ENCODE results near the gene MERTK. TPM values are rescaled to one million over a fixed set of nuclear protein-coding genes. Genes with fewer than 3 reads are reported as not detected.
"Not testable (repeated sequence)": the region's sequence is repeated elsewhere in the genome, so short reads cannot be mapped to it uniquely, and the experiment has no call there.

The MERTK gene
- total RNA-seq, 1 donor from 2014 or later = 6.3 TPM

DNA sequence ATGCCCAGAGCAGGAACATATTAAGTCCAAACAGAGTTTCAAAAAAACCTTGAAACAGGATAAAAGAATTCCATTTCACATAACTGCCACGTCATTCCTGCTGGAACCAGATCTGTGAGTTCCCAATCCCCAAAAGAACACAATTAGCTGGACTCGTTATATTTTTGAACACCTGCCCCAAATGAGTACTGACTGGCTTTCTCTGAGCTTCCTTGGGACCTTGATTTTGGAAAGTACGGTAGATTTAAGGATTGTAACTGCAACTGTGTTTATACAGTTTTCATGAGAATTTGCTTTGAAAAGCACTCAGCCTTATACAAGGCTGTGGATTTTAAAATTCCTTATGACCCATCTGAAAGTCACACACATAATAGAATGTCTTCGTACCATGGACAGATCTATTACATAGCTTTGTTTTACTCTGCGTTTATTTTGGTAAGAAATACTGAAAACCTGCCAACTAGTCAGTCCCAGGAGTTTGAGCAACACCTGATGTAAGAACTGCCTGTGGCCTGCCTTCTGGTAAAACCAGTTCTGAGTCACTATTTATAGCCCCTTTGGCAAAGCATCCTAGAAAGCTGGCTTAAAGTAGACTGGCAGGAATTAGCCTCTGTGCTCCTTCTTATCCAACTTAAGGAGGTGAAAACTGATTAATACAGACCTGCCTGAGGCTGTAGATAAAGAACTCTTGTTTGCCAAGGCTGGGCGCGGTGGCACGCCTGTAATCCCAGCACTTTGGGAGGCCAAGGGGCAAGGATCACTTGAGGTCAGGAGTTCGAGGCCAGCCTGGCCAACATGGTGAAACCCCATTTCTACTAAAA, 48.1 kb downstream of the MERTK start:
- DNase-seq = peak; percentile 83

DNA sequence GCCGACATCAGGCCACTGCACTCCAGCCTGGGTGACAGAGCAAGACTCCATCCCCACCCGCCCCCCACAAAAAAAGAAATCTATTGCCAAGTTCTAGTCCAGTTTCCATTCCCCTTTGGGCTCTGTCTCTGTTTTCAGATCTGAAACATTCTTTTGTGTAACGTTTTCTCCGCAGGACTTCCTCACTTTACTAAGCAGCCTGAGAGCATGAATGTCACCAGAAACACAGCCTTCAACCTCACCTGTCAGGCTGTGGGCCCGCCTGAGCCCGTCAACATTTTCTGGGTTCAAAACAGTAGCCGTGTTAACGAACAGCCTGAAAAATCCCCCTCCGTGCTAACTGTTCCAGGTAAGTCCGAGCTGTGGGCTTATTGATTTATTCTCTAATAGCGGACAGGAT, 48.8 kb downstream of the MERTK start:
- DNase-seq = no peak

- no peak for DNase-seq
Measured at GRCh38 chr2:111948832-111949231, 50.4 kb downstream of the MERTK start.

- no peak for DNase-seq
Measured at GRCh38 chr2:111950236-111950635, 51.8 kb downstream of the MERTK start.

- DNase-seq = no peak
Measured at GRCh38 chr2:111951486-111951885, 53.1 kb downstream of the MERTK start.

GRCh38 chr2:111952871-111953452, 54.6 kb downstream of the MERTK start:
- no peak for DNase-seq

DNA sequence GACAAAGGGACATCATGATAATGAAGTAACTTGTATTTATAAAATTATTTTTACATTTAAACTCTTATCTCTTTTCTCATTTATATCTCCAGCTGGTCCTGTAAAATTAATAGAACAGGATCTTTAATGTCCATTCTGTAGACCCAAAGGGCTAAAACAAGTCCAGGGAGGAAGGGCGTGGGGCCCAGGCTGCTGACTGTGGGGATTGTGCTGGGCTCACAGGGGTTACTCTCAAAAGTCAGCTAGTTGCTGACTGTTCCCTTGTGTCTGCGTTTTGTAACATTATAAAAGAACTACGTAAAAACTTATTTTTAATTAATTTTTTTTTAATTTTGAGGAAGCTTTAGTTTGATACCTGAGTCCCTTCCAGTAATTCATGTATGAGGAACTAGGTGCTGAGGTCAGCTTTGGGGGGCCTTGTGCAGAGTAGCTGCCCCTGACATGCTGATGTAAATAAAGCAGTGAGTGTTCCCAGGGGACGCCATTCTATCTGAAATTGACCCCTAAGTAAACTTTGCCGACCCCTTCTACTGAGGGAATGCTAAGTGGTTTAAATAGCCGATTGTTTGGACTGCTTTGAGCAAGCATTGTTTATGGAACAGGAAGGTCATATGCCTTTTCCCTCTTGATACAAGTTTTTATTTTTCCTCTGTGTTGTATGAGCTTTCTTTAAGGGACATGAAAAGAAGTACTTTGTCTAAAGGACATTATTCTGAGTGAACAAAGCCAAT, 56.4 kb downstream of the MERTK start:
- DNase-seq = no peak

GRCh38 chr2:111957872-111958354, 59.5 kb downstream of the MERTK start:
- no peak for DNase-seq

DNA sequence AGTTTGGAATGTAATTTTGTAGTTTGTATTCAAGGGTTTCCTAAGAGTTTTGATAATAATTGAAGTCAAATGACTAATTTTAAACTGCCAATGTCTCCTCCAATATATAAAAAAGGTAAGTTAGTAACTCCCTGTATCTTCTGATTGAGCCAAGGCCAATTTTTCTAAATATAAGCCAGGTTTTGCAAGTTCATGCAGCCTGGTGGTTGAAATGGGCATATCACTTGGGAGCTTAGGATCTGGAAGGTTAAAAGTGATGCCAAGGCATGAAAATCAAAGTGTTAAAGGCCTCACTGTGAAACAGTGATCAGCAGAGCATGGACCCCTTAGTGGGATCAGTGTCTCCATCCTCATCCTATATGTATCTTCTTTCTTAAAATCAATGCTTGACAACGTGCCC, 60.5 kb downstream of the MERTK start:
- DNase-seq = no peak

DNA sequence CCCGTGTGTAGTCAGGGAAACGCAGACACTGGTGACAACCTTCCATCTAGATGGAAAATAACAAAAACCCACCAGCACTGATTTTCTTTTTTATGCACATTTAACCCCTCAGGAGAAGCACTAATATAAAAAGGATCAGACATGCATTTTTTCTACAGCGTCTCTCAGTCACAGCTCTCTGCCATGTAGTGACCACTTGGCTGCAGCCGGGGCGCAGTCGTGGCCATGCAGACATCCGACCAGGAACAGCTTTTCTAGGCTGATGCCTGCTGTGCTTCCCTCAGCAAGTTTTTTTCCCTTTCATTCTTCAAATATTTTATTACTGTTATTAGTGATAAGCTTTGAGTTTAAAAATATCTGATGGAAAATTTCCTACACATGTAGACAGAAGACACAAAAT, 63.3 kb downstream of the MERTK start:
- DNase-seq = no peak

GRCh38 chr2:111963086-111963485, 64.7 kb downstream of the MERTK start:
- DNase-seq = not testable (repeated sequence)

DNA sequence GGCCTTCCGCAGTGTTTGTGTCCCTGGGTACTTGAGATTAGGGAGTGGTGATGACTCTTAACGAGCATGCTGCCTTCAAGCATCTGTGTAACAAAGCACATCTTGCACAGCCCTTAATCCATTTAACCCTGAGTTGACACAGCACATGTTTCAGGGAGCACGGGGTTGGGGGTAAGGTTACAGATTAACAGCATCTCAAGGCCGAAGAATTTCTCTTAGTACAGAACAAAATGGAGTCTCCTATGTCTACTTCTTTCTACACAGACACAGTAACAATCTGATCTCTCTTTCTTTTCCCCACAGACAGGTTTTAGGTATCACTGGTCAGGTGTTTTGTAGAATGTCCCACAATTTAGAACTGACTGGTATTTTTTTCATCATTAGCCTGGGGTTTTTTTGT, 65.1 kb downstream of the MERTK start:
- not testable (repeated sequence) for DNase-seq

GRCh38 chr2:111965062-111965461, 66.7 kb downstream of the MERTK start:
- DNase-seq = no peak

GRCh38 chr2:111966241-111966640, 67.8 kb downstream of the MERTK start:
- DNase-seq = no peak

DNA sequence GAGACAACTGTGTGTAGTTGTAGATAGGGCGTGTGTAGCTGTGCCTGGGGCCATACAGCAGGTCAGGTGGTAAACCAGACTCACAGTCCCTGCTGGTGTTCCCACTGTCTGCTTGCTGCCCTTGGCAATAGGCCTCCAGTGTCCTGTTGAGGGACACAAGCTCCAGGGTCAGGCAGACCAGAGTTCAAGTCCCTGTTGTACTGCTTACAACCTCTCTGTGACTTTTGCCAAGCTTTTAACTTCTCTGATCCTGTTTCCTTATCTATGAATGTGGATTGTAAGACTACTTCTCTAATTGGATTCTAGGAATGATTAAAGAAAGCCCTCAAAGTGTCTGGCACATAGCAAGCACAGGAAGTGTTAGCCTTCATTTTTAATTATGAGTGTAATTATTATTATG, 68.6 kb downstream of the MERTK start:
- no peak for DNase-seq

DNA sequence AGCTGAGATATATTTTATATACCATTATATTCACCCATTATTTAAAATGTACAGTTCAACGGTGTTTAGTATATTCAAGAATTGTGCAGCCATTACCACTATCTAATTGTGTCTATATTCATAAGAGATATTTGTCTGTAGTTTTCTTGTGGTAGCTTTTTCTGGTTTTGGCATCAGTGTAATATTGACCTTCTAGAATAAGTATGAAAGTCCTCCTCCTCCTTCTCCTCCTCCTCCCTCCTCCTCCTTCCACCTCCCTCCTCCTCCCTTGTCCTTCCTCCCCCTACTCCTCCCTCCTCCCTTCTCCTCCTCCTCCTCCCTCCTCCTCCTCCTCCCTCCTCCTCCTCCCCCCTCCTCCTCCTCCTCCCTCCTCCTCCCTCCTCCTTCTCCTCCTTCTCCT, 72.0 kb downstream of the MERTK start:
- no peak for DNase-seq

DNA sequence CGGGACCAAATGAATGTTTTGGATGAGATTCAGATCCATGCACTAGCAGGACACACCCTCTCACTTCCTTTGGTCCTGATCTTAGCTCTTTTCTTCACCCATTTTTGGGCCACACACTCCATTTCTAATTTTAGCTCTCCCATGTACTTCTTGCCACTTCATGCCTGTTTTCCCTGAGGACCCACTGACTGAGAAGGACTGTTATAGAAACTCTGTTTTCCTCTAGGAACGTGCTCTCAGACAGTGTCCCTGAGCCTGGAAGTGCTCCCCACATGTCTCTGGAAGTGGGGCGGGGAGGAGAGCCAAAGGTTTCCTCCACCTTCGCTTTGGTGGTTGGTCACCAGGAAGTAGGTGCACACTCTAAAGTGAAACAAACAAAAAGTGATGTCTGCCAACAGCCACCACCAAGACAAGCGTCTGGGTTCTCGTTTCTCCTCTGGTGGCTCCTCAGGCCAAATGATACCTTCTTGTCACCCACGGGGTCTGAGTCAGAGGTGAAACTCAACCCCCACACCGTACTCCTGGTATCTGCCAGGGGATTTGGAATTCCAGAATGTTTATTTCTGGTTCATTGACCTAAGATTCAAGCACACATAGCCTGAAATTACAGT, 74.7 kb downstream of the MERTK start:
- no peak for DNase-seq

DNA sequence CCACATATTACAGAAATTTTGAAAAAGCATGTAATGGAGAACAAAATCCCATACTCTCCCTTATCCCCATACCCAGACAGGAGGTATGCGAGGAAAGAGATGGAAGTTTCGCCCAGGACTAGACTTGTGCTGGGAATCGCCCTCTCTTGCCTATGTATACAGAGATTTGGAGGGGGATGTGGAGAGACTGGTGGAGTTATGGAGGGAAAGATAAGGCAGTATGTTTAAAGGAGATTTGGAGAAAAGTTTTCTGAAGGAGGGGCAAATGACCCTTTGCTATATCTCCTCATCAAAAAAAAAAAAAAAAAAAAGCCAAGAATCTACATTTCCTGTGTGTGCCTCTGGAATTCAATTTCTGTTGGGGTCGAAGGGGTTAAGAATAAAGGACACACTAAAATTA, 75.3 kb downstream of the MERTK start:
- DNase-seq = no peak

- DNase-seq = no peak
Measured at GRCh38 chr2:111975053-111975552, 76.7 kb downstream of the MERTK start.

GRCh38 chr2:111975819-111976218, 77.4 kb downstream of the MERTK start:
- DNase-seq = no peak

DNA sequence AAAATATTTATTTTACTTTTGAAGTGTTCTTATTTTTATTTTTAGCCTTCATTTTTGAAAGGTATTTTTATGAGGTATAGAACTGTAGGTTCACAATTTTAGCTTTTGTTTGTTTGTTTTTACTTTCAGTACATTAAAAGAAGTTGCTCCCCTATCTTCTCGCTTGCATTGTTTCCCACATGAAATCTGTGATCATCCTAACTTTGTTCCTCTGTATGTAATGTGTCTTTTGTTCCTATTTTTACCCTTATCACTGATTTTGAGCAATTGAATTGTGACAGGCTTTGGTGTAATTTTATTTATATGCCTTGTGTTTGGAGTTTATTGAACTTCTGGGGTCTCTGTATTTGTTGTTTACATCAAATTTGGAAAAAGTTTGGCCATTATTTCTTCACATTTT, 78.8 kb downstream of the MERTK start:
- no peak for DNase-seq

DNA sequence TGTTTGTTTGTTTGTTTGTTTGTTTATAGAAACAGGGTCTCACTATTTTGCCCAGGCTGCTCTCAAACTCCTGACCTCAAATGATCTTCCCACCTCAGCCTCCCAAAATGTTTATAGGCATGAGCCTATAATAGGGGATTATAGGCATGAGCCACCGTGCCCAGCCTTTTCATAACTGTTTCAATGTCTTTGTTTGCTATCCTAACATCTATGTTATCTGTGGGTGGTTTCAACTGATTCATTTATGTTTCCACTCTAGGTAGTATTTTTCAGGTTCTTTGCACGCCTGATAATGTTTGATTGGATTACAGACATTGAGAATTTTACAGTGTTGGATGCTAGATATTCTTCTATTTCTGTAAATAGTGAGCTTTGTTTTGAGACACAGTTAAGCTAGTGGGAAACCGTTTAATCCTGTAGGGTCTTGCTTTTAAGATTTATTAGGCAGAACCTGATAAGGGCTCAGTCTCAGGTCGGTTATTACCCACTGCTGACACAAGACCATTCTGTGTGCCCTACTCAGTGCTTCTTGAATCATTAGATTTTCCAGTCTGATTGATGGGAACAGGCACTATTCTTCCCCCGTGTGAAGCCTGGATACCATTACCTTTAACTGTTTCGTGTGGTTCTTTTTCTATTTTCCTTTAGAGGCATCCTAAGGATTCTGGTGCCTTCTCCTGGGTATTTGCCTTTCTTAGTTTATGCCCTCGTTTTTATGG, 80.2 kb downstream of the MERTK start:
- no peak for DNase-seq
